Measurements from ENCODE around the gene WFDC13.
"Not testable (repeated sequence)": the region's sequence is repeated elsewhere in the genome, so short reads cannot be mapped to it uniquely, and the experiment has no call there.

Gene WFDC13

DNA sequence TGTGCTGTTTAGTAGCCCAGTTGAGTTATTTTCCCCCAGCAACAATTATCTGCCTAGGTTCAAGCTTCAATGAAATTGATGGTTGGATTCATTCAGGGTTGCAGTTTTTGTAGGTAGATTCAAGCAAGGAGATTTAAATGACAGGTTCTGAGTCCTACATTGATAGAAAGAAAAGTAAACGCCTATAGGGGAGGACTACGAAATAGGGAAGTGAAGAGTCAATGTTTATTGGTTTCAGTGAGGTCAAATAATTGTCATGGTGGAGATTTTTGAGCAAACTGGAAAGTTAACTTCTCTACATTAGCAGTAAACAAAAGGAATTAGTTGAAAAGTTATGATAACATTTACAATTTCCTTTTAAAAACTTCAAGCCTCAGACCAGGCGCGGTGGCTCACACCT, 734 bp upstream of the WFDC13 start:
- no peak for DNase-seq (ENCODE audit: low read depth in 2 of 2)
- TF ChIP-seq, protein P1, sequence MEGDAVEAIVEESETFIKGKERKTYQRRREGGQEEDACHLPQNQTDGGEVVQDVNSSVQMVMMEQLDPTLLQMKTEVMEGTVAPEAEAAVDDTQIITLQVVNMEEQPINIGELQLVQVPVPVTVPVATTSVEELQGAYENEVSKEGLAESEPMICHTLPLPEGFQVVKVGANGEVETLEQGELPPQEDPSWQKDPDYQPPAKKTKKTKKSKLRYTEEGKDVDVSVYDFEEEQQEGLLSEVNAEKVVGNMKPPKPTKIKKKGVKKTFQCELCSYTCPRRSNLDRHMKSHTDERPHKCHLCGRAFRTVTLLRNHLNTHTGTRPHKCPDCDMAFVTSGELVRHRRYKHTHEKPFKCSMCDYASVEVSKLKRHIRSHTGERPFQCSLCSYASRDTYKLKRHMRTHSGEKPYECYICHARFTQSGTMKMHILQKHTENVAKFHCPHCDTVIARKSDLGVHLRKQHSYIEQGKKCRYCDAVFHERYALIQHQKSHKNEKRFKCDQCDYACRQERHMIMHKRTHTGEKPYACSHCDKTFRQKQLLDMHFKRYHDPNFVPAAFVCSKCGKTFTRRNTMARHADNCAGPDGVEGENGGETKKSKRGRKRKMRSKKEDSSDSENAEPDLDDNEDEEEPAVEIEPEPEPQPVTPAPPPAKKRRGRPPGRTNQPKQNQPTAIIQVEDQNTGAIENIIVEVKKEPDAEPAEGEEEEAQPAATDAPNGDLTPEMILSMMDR (IDR thresholded peaks at IDR 0.05; ENCODE audit: low read depth, low read length): no peak
- no peak overlapping the region for H3K4me3 ChIP-seq (replicated peaks in 1 of 2; ENCODE audit: low read depth in 2 of 2, low read length in 2 of 2)

DNA sequence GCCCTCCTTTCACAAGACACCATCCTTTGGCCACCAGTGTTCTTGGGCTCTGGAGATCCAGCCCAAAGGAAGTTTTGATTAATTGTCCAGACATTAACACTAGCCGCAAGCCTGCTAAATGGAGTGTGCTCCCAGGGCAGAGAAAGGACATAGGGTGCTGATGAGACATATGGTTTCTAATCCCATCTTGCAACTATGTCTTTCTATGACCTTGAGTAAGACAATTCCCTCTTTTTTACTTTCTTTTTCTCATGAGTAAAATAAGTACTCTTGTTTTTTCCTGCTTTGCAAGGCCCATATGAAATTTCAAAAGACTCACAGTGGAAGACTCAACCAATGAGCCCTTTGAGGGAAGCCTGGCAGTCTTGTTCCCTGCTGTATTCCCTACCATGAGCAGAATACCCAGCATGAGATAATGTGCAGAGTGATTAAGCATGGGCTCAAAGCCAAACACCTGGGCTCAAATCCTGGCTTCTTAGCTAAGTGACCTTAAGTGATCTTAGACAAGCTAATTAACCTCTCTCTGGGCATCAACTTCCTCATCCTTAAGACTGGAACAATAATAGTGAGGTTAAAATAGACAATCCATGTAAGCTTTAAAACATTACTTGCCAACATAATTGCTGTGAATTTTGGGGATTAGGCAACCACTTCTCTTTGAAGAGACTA, 3.3 kb downstream of the WFDC13 start, which contains the start of gene WFDC10B:
TSS of gene WFDC10B (minus strand) at position 51 of the 669 bp plus-strand sequence. CDS start 19,027 bp downstream, outside the sequence.
- H3K4me3 ChIP-seq (replicated peaks in 1 of 2; ENCODE audit: low read depth in 2 of 2, low read length in 2 of 2): no peak within 1 kb of the TSS
- DNase-seq (ENCODE audit: low read depth in 2 of 2): no peak
- TF ChIP-seq, protein P1 (IDR thresholded peaks at IDR 0.05; ENCODE audit: low read depth, low read length): no peak

DNA sequence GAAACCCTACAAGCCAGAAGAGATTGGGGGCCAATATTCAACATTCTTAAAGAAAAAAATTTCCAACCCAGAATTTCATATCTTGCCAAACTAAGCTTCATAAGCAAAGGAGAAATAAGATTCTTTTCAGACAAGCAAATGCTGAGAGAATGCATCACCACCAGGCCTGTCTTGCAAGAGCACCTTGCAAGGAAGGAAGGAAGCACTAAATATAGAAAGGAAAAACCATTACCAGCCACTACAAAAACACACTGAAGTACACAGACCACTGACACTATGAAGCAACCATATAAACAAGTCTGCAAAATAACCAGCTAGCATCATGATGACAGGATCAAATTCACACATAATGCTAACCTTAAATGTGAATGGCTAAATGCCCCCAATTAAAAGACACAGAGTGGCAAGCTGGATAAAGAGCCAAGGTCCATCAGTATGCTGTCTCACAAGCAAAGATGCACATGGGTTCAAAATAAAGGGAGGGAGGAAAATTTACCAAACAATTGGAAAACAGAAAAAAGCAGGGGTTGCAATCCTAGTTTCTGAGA, 14.4 kb downstream of the WFDC13 start:
- DNase-seq (ENCODE audit: low read depth in 2 of 2); H3K4me3 ChIP-seq (replicated peaks in 1 of 2; ENCODE audit: low read depth in 2 of 2, low read length in 2 of 2): not testable (repeated sequence)

DNA sequence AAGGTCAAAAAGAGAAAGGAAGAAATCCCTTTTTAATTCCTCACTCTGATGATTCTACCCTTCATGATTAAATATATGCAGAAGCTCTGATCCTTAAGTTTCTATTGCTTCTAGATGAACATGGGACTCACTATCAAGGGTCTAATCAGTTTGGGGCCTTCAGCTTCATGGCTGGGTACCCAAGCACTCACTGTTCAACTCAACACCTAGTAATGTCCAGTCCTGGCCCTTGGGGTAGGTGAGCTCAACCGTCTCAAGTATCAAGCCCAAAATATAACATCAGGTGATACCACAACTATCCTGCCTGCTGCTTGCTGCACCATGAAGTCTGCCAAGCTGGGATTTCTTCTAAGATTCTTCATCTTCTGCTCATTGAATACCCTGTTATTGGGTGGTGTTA, 20.2 kb downstream of the WFDC13 start, which contains the start of gene SPINT4:
TSS of gene SPINT4 (plus strand) at position 301 of the 400 bp plus-strand sequence. CDS start at position 322, 21 bp downstream.
- DNase-seq (ENCODE audit: low read depth in 2 of 2): no peak
- TF ChIP-seq, protein P1 (IDR thresholded peaks at IDR 0.05; ENCODE audit: low read depth, low read length): no peak
- no peak within 1 kb of the TSS for H3K4me3 ChIP-seq (replicated peaks in 1 of 2; ENCODE audit: low read depth in 2 of 2, low read length in 2 of 2)

DNA sequence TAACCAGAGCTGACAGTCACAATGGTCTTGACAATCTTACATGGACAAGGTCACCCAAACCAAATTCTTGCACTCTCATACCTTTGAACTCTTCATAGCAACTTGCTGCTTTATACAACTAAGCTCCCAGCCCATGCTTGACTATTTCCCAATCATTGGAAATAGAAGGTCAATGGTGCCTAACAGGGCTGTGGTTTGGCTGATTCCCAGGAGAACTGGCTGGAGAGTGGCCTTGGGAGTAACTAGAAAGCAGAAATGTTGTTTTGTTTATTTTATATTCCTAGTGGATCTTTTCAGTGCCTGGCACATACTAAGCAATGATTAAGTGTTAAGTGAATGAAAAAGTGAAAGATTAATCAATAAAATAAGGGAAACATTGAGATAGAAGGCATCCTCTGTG, 23.3 kb downstream of the WFDC13 start:
- TF ChIP-seq, protein P1 (IDR thresholded peaks at IDR 0.05; ENCODE audit: low read depth, low read length): no peak
- peak in 1 of 2 donors; percentile 7 for DNase-seq (ENCODE audit: low read depth in 2 of 2)
- H3K4me3 ChIP-seq (replicated peaks in 1 of 2; ENCODE audit: low read depth in 2 of 2, low read length in 2 of 2): no peak overlapping the region

DNA sequence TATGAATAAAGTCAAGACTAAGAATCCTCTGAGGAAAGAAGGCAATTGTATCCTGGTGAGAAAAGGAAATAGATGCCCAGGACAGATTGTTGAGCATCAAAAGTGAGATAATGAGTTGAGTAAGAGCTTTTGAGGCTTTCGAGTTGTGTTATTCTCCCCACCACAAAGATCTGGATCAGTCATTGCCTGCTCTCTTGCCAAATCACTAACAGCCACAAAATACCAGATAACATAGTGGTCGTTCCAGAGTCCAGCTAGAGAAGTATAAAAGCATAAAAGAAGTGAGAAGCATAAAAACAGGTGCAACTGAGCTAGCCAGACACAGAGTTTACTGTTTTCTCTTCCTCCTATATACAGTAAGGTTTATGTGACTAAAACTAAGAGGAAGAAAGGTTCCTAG, 25.2 kb downstream of the WFDC13 start:
- TF ChIP-seq, protein P1 (IDR thresholded peaks at IDR 0.05; ENCODE audit: low read depth, low read length): no peak
- no peak overlapping the region for H3K4me3 ChIP-seq (replicated peaks in 1 of 2; ENCODE audit: low read depth in 2 of 2, low read length in 2 of 2)
- peak; percentile 3 to 5 for DNase-seq (ENCODE audit: low read depth in 2 of 2)

DNA sequence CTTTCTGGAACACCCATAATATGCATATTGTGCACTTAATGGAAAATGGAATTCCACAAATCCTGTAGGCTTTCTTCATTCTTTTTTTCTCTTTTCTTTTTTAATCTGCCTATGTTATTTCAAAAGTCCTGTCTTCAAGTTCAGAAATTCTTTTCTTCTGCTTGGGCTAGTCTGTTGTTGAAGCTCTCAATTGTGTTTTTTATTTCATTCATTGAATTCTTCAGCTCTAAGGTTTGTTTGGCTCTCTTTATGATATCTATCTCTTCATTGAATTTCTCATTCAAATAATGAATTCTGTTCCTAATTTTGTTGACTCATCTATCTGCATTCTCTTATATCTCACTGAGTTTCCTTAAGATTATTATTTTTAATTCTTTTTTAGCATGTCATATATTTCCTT, 30.4 kb downstream of the WFDC13 start:
- DNase-seq (ENCODE audit: low read depth in 2 of 2): no peak
- no peak overlapping the region for H3K4me3 ChIP-seq (replicated peaks in 1 of 2; ENCODE audit: low read depth in 2 of 2, low read length in 2 of 2)
- TF ChIP-seq, protein P1 (IDR thresholded peaks at IDR 0.05; ENCODE audit: low read depth, low read length): no peak

Measured in cardiac fibroblast (primary cell).